Rectal smooth muscle tissue (tissue), 1 donor: ENCODE data around the gene GRAMD4.

Experiments used
- H3K27ac ChIP-seq: one replicate; pipeline ENCODE4 v1.7.0; 2013; ENCODE audit warnings: low read depth, low read length, inconsistent platforms
- H3K27me3 ChIP-seq: one replicate; pipeline ENCODE4 v1.7.0; 2013; ENCODE audit warnings: low read length; ENCODE audit not compliant: control insufficient read depth, insufficient read depth
- H3K36me3 ChIP-seq: one replicate; pipeline ENCODE4 v1.7.0; 2013; ENCODE audit warnings: low read length; ENCODE audit not compliant: control insufficient read depth, insufficient read depth
- H3K4me1 ChIP-seq: one replicate; pipeline ENCODE4 v1.7.0; 2013; ENCODE audit warnings: low read length; ENCODE audit not compliant: control insufficient read depth, insufficient read depth
- H3K4me3 ChIP-seq: one replicate; pipeline ENCODE4 v1.7.0; 2013; ENCODE audit warnings: low read length
- H3K9ac ChIP-seq: one replicate; pipeline ENCODE4 v1.7.0; 2013; ENCODE audit warnings: low read length

GRAMD4 gene

GRCh38 chr22:46663436-46664100 is 43.4 kb downstream of the GRAMD4 start:
- no peak overlapping the region for H3K27ac ChIP-seq
- peaks cover 17% of the 10 kb centered on the region for H3K36me3 ChIP-seq

GRCh38 chr22:46664301-46664855 is 44.2 kb downstream of the GRAMD4 start:
- Histone ChIP-seq H3K27ac (no peak overlapping the region), H3K4me1 (no peaks in the 10 kb centered on the region), H3K36me3 (peaks cover 17% of the 10 kb centered on the region), H3K9ac (no peak overlapping the region), H3K27me3 (no peaks in the 10 kb centered on the region), H3K4me3 (no peak overlapping the region)

More at GRCh38 chr22:46663436-46664100, 43.4 kb downstream of the GRAMD4 start:
- Histone ChIP-seq H3K4me3 (no peak overlapping the region), H3K4me1 (no peaks in the 10 kb centered on the region), H3K27me3 (no peaks in the 10 kb centered on the region), H3K9ac (no peak overlapping the region)

GRCh38 chr22:46665151-46665695 is 45.0 kb downstream of the GRAMD4 start:
- Histone ChIP-seq H3K27ac (no peak overlapping the region), H3K9ac (no peak overlapping the region), H3K4me3 (no peak overlapping the region), H3K36me3 (peaks cover 17% of the 10 kb centered on the region), H3K27me3 (no peaks in the 10 kb centered on the region), H3K4me1 (no peaks in the 10 kb centered on the region)

GRCh38 chr22:46665751-46666280 is 45.6 kb downstream of the GRAMD4 start:
- Histone ChIP-seq H3K9ac (no peak overlapping the region), H3K36me3 (peaks cover 17% of the 10 kb centered on the region), H3K4me1 (no peaks in the 10 kb centered on the region), H3K27ac (no peak overlapping the region), H3K4me3 (no peak overlapping the region), H3K27me3 (no peaks in the 10 kb centered on the region)

DNA sequence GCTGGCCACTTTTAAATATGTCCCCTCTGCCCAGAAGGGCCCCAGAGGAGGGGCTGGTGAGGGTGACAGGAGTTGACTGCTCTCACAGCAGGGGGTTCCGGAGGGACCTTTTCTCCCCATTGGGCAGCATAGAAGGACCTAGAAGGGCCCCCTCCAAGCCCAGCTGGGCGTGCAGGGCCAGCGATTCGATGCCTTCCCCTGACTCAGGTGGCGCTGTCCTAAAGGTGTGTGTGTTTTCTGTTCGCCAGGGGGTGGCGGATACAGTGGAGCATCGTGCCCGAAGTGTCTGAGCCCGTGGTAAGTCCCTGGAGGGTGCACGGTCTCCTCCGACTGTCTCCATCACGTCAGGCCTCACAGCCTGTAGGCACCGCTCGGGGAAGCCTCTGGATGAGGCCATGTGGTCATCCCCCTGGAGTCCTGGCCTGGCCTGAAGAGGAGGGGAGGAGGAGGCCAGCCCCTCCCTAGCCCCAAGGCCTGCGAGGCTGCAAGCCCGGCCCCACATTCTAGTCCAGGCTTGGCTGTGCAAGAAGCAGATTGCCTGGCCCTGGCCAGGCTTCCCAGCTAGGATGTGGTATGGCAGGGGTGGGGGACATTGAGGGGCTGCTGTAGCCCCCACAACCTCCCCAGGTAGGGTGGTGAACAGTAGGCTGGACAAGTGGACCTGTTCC is 46.5 kb downstream of the GRAMD4 start:
- Histone ChIP-seq H3K27ac (no peak overlapping the region), H3K9ac (no peak overlapping the region), H3K36me3 (peaks cover 15% of the 10 kb centered on the region), H3K4me1 (no peaks in the 10 kb centered on the region), H3K27me3 (no peaks in the 10 kb centered on the region), H3K4me3 (no peak overlapping the region)

GRCh38 chr22:46667245-46667623 is 47.0 kb downstream of the GRAMD4 start:
- no peak overlapping the region for H3K4me3 ChIP-seq
- H3K4me1 ChIP-seq = no peaks in the 10 kb centered on the region
- H3K9ac ChIP-seq = no peak overlapping the region
- H3K36me3 ChIP-seq = peaks cover 15% of the 10 kb centered on the region
- H3K27me3 ChIP-seq = no peaks in the 10 kb centered on the region
- H3K27ac ChIP-seq = no peak overlapping the region

DNA sequence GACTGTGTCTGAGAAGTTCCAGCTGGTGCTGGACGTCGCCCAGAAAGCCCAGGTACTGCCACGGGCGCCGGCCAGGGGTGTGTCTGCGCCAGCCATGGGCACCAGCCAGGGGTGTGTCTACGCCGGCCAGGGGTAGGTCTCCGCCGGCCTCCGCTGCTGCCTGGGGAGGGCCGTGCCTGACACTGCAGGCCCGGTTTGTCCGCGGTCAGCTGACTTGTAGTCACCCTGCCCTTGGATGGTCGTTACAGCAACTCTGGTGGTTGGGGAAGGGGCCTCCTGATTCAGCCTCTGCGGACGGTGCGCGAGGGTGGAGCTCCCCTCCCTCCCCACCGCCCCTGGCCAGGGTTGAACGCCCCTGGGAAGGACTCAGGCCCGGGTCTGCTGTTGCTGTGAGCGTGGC is 47.9 kb downstream of the GRAMD4 start:
- Histone ChIP-seq H3K4me3 (no peak overlapping the region), H3K9ac (no peak overlapping the region), H3K27me3 (no peaks in the 10 kb centered on the region), H3K27ac (no peak overlapping the region), H3K4me1 (no peaks in the 10 kb centered on the region), H3K36me3 (peaks cover 15% of the 10 kb centered on the region)

GRCh38 chr22:46669201-46669600 is 49.0 kb downstream of the GRAMD4 start:
- Histone ChIP-seq H3K36me3 (peaks cover 18% of the 10 kb centered on the region), H3K27ac (no peak overlapping the region), H3K4me1 (no peaks in the 10 kb centered on the region)

GRCh38 chr22:46671824-46672432 is 51.7 kb downstream of the GRAMD4 start:
- peaks cover 10% of the 10 kb centered on the region for H3K36me3 ChIP-seq
- no peaks in the 10 kb centered on the region for H3K27me3 ChIP-seq
- H3K4me1 ChIP-seq = no peaks in the 10 kb centered on the region
- H3K4me3 ChIP-seq = no peak overlapping the region
- no peak overlapping the region for H3K27ac ChIP-seq
- no peak overlapping the region for H3K9ac ChIP-seq

More at GRCh38 chr22:46669201-46669600, 49.0 kb downstream of the GRAMD4 start:
- Histone ChIP-seq H3K4me3 (no peak overlapping the region), H3K9ac (no peak overlapping the region), H3K27me3 (no peaks in the 10 kb centered on the region)

- Histone ChIP-seq H3K4me1 (no peaks in the 10 kb centered on the region), H3K36me3 (peaks cover 3% of the 10 kb centered on the region), H3K27ac (no peak overlapping the region), H3K4me3 (no peak overlapping the region), H3K9ac (no peak overlapping the region), H3K27me3 (no peaks in the 10 kb centered on the region)
Measured at GRCh38 chr22:46672731-46673130, 52.5 kb downstream of the GRAMD4 start.

DNA sequence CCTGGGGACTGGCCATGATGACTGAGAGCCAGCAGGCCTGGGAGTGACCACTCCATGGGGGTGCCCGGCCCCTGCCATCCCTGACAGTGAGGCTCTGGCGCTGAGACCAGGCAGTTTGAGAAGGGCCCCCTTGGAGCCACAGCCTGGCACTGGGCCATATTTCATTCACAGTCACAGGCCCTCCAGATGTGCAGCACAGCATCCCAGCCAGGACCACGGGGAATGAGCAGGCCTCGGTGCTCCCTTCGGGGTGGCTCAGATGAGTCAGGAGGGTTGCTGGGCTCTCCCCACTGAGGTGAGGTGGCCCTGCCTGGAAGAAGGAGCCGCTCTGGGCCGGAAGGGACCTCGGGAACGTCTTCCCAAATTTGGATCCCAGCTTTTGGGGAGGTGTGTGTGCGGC is 53.0 kb downstream of the GRAMD4 start:
- H3K36me3 ChIP-seq = peaks cover 6% of the 10 kb centered on the region
- H3K27me3 ChIP-seq = no peaks in the 10 kb centered on the region
- H3K4me1 ChIP-seq = no peaks in the 10 kb centered on the region
- H3K27ac ChIP-seq = no peak overlapping the region
- H3K9ac ChIP-seq = no peak overlapping the region
- H3K4me3 ChIP-seq = no peak overlapping the region

GRCh38 chr22:46673662-46674236 is 53.6 kb downstream of the GRAMD4 start:
- no peak overlapping the region for H3K27ac ChIP-seq

More at GRCh38 chr22:46673662-46674236, 53.6 kb downstream of the GRAMD4 start:
- peaks cover 6% of the 10 kb centered on the region for H3K36me3 ChIP-seq
- no peaks in the 10 kb centered on the region for H3K27me3 ChIP-seq
- no peak overlapping the region for H3K9ac ChIP-seq
- H3K4me3 ChIP-seq = no peak overlapping the region
- no peaks in the 10 kb centered on the region for H3K4me1 ChIP-seq
